NCI-H748 treated with DMSO at 0.1 percent for 48 hours (cell line): ENCODE results near the gene TENM4.
A peak's percentile ranks its signal among the peaks of the same experiment; 100 is the strongest.

ENCODE experiments used
- DNase-seq: peaks from one replicate; lab custom pipeline; 2025; lab: John Stamatoyannopoulos, UW

Gene TENM4

GRCh38 chr11:78972177-78972576, 468.7 kb downstream of the TENM4 start:
- DNase-seq = no peak

- no peak for DNase-seq
Measured at GRCh38 chr11:78967811-78968210, 473.0 kb downstream of the TENM4 start.

DNA sequence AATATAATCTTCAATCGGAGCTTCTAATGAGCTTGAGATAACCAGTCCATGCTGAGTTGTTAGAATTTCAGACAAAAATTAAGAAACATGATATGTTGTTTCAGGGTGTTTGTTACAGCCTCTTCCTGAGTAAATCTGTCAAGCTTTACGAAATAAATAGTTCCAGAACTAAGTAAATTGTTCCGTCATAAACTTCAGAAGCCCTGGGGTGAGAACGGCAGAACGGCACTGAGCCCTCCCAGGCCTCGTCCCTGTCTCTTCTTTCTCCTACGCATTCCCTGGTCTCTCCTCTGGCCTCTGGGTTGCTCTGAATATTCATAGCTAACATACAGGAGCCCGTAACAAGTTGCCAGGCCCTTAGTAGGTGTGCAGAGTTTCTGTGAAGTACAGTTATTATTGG, 475.4 kb downstream of the TENM4 start:
- DNase-seq = no peak

DNA sequence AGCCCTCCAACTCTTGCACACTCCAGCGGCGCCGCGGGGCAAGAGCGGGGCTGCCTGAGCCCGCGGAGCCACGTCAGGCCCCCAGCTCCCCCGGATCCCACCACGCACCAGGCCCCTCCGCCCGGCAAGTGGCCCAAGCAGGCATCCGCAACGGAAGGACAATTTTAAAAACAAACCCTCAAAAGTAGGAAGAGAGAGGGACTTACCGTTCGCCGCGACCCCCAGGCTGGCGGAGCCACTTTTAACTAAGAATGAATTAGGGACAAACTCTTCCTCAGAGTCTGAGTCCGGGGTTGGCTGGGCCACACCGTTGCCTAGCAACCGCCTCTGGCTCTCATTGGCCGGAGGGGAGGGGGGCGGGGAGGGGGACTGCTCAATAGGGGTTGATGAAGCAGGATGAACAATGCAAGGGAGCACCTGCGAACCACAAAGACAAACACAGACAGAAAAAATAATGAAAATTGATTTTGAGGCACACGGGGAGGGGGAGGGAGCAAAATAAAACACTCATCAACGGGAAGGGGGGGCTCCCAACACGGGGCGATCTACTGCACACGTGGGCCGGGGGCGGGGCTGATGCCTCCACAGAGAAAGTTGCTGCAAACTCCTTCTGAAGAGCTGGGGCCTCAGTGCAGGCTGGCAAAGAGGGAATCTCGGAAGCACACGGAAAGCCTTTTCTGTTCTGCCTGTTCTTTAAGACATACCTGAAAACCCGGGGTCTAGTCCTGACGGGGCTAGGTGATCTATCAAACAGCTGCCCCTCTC, 478.7 kb downstream of the TENM4 start:
- DNase-seq = peak; percentile 71

DNA sequence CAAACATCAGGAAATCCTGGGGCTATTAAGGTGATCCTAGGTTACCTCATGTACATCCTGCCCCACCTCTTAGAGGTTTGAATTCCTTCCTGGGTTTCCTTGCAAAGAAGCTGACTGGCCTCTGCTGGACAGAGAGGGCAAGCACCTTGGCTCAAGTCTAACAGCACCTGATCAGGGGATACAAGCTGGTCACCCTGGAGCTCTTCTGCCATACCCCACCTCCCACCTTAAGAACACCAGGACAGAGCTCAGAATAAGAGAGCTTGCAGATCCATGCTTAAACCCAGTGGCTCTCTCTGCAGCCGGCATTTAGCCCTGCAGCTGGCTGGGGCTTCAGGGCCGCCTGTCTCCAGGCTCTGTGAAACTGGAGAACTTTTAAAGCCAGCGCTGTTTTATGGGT, 479.6 kb downstream of the TENM4 start:
- no peak for DNase-seq

- no peak for DNase-seq
Measured at GRCh38 chr11:78958444-78958843, 482.4 kb downstream of the TENM4 start.

- DNase-seq = no peak
Measured at GRCh38 chr11:78957476-78958245, 483.2 kb downstream of the TENM4 start.

DNA sequence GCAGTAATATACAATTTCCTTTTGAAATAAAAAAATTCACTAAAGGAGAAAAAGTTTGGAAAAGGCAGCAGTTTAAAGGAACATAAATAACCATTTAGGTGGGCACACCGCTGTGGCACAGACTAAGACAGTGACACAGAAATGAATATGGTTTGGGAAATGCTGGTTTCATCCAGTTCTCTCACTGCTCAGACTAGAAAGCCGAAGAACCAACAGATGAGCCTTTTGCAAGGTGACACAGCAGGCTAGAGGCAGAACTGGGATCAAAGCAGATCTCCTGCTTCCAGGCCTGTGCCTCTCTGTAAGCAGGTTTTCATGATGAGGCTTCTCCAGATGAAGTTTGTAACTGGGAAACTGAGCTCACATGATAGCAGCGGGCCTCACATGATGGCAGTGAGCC, 486.1 kb downstream of the TENM4 start:
- no peak for DNase-seq

- no peak for DNase-seq
Measured at GRCh38 chr11:78954261-78954660, 486.6 kb downstream of the TENM4 start.

GRCh38 chr11:78952890-78953289, 487.9 kb downstream of the TENM4 start:
- DNase-seq = no peak

GRCh38 chr11:78952175-78952574, 488.7 kb downstream of the TENM4 start:
- DNase-seq = no peak

DNA sequence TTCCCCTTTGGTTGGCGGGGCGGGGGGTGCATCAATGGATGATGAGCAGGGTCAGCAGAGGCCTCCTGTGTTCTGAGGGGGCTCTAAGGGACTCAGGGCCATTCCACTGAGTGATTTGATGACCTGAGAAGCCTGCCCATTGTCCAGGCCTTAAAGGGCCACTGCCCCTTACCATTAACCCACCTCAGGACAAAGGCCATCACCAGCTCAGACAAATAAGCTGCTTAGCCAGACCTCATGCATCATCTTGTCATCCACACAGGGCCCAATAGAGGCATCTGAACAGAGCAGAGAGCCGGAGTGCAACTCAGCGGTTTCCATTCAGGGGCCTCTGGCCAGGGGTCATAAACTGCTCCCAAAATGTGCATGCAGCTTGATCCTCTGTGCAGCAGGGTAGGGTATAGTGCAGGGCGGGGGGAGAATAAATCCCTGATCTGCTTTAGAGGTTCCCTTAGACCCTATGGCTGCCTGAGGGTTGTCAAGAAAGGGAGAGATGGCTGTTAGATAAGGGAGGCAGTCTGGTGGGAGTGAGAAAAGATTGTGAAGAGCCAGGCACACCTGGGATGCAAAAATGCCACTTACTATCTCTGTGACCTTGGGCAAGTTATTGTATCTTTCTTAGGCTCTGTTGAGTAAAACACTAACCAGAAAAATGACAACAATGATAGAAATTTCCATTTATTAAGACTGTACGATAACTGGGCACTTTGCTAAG, 490.7 kb downstream of the TENM4 start:
- no peak for DNase-seq

GRCh38 chr11:78946945-78947902, 493.6 kb downstream of the TENM4 start:
- DNase-seq = no peak

GRCh38 chr11:78943841-78944240, 497.0 kb downstream of the TENM4 start:
- no peak for DNase-seq

DNA sequence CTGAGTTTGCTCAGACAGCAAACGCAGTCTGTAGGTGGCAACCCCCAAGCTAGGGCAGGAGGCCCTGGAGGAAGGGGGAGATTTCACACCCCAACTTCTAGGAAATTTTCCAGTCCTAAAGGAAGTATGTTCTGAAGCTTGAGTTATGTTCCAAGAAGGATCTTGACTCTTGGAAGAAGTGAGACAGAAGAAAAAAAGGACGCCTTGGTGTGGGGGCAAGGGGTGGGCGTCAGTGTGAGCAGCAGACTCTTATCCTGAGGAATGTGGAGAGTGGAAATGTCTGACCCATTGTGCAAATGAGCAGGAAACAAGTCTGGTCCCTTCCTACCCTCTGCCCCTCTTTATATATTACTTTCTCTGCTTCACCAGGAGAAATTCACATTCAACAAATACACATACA, 497.7 kb downstream of the TENM4 start:
- DNase-seq = no peak

- no peak for DNase-seq
Measured at GRCh38 chr11:78941226-78941851, 499.5 kb downstream of the TENM4 start.

- DNase-seq = peak; percentile 46
Measured at GRCh38 chr11:78940500-78941225, 500.2 kb downstream of the TENM4 start.

DNA sequence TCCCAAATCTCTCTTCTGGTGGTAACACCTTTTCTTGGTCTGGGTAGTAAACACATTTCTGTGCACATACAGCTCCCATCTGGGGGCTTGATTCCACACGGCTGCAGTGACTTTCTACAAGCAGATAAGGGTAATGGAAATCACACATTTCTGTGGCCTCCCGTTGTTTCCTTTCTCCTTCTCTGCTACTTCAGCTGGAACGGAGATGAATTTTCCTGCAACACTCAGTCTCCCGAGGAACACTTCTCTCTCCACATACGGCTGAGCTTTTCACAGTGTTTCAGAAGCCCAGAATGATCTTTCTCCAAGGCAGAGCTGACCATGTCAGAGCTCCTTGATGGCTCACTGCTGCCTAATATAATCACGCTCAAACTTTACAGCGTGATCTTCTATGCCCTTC, 501.9 kb downstream of the TENM4 start:
- DNase-seq = no peak

DNA sequence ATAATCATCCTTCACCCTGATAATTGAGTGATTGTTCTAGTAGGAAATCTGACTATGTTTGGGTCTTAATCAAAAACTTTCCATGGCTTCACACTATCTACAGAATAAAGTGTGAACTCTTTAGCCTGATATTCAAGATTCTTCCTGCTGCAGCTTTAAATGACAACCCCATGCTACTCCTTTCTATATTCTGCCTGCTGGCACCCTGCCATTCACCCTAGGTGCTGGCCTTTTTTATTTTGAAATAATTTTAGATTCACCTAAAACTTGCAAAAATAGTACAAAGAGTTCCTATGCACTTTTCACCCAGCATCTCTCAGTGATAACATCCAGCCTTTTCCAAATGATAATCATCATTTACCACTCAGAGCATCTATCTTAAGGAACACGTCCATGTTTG, 502.8 kb downstream of the TENM4 start:
- no peak for DNase-seq

GRCh38 chr11:78935398-78936068, 505.3 kb downstream of the TENM4 start:
- DNase-seq = no peak
